ENCODE results near the gene CACFD1. TPM values are rescaled to one million over a fixed set of nuclear protein-coding genes. Genes with fewer than 3 reads are reported as not detected.

The CACFD1 gene
- total RNA-seq, 1 experiment from 2014 or later = 6.9 TPM

GRCh38 chr9:133457233-133457632 lies 2.5 kb upstream of the CACFD1 start:
- Histone ChIP-seq H4K20me1 (ENCODE audit: insufficient read depth) (no peaks in the 10 kb centered on the region), H3K79me2 (ENCODE audit: insufficient read depth, low read length) (no peaks in the 10 kb centered on the region), H3K9me2 (ENCODE audit: insufficient read depth) (no peaks in the 10 kb centered on the region), H3K27me3 (ENCODE audit: insufficient read depth, low read length) (no peaks in the 10 kb centered on the region), H3K36me3 (ENCODE audit: control insufficient read depth in 1 of 2, insufficient read depth in 2 of 2, low read length in 2 of 2) (no peaks in the 10 kb centered on the region), H2AFZ (ENCODE audit: low read depth, low read length, poor library complexity, severe bottlenecking) (no peak overlapping the region), H3K4me1 (ENCODE audit: control insufficient read depth in 1 of 2, insufficient read depth in 2 of 2, low read length in 2 of 2) (peaks cover 16 to 17% of the 10 kb centered on the region in 2 experiments), H3K27ac (ENCODE audit: low read depth, low read length) (no peak overlapping the region), H3K4me3 (replicated peaks in 1 of 2; ENCODE audit: low read depth in 1 of 2, low read length in 2 of 2) (no peak overlapping the region), H3K4me2 (ENCODE audit: low read length) (no peak overlapping the region), H3K9ac (ENCODE audit: low read length) (no peak overlapping the region), H3K9me3 (ENCODE audit: control insufficient read depth in 1 of 2, insufficient read depth in 1 of 2, low read depth in 1 of 2, low read length in 2 of 2) (no peaks in the 10 kb centered on the region)
- no peak for ATAC-seq
- CTCF ChIA-PET = no interaction called here
- no TSS peak for BruUV-seq (replicated peaks)
- no peak for DNase-seq (ENCODE audit: low read depth, low spot score)
- POLR2A ChIA-PET = no interaction called here
- RAD21 ChIA-PET (ENCODE audit: low non-redundant PET in 1 of 2, low total read pairs in 2 of 2, uncharacterized antibody in 2 of 2, unreplicated experiment in 2 of 2) = no interaction called here
- TF ChIP-seq, protein P1, sequence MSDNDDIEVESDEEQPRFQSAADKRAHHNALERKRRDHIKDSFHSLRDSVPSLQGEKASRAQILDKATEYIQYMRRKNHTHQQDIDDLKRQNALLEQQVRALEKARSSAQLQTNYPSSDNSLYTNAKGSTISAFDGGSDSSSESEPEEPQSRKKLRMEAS (IDR thresholded peaks at IDR 0.05) = no peak
- TF ChIP-seq ZFX (IDR thresholded peaks at IDR 0.05) = no peak
- TF ChIP-seq, protein P2, sequence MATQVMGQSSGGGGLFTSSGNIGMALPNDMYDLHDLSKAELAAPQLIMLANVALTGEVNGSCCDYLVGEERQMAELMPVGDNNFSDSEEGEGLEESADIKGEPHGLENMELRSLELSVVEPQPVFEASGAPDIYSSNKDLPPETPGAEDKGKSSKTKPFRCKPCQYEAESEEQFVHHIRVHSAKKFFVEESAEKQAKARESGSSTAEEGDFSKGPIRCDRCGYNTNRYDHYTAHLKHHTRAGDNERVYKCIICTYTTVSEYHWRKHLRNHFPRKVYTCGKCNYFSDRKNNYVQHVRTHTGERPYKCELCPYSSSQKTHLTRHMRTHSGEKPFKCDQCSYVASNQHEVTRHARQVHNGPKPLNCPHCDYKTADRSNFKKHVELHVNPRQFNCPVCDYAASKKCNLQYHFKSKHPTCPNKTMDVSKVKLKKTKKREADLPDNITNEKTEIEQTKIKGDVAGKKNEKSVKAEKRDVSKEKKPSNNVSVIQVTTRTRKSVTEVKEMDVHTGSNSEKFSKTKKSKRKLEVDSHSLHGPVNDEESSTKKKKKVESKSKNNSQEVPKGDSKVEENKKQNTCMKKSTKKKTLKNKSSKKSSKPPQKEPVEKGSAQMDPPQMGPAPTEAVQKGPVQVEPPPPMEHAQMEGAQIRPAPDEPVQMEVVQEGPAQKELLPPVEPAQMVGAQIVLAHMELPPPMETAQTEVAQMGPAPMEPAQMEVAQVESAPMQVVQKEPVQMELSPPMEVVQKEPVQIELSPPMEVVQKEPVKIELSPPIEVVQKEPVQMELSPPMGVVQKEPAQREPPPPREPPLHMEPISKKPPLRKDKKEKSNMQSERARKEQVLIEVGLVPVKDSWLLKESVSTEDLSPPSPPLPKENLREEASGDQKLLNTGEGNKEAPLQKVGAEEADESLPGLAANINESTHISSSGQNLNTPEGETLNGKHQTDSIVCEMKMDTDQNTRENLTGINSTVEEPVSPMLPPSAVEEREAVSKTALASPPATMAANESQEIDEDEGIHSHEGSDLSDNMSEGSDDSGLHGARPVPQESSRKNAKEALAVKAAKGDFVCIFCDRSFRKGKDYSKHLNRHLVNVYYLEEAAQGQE (IDR thresholded peaks at IDR 0.05; ENCODE audit: low read depth) = no peak
- TF ChIP-seq SIN3A (IDR thresholded peaks at IDR 0.05; ENCODE audit: low read depth) = no peak
- TF ChIP-seq EZH2 (IDR thresholded peaks at IDR 0.05) = no peak
- TF ChIP-seq EZH2phosphoT487 (IDR thresholded peaks at IDR 0.05; ENCODE audit: borderline replicate concordance) = no peak
- intact Hi-C loops (cut with micrococcal nuclease) = no loop called here

DNA sequence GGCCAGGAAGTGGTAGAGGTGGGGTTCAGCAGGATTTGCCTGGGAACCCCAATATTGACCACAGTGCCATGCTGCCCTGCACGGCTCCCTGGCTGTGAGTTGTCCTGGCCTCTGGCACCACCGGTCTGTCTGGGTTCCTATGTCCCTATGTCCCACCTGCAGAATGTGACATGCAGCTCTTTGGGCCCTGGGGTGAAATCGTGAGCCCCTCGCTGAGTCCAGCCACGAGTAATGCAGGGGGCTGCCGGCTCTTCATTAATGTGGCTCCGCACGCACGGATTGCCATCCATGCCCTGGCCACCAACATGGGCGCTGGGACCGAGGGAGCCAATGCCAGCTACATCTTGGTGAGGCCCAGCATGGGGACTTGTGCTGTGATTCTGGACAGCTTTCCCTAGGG lies 2.0 kb upstream of the CACFD1 start:
- Histone ChIP-seq H3K4me1 (ENCODE audit: control insufficient read depth in 1 of 2, insufficient read depth in 2 of 2, low read length in 2 of 2) (peaks cover 16 to 17% of the 10 kb centered on the region in 2 experiments), H3K27me3 (ENCODE audit: insufficient read depth, low read length) (no peaks in the 10 kb centered on the region), H3K27ac (ENCODE audit: low read depth, low read length) (no peak overlapping the region), H3K79me2 (ENCODE audit: insufficient read depth, low read length) (no peaks in the 10 kb centered on the region), H2AFZ (ENCODE audit: low read depth, low read length, poor library complexity, severe bottlenecking) (no peak overlapping the region), H4K20me1 (ENCODE audit: insufficient read depth) (no peaks in the 10 kb centered on the region), H3K4me2 (ENCODE audit: low read length) (no peak overlapping the region), H3K9me2 (ENCODE audit: insufficient read depth) (no peaks in the 10 kb centered on the region), H3K9me3 (ENCODE audit: control insufficient read depth in 1 of 2, insufficient read depth in 1 of 2, low read depth in 1 of 2, low read length in 2 of 2) (no peaks in the 10 kb centered on the region), H3K4me3 (replicated peaks in 1 of 2; ENCODE audit: low read depth in 1 of 2, low read length in 2 of 2) (no peak overlapping the region), H3K36me3 (ENCODE audit: control insufficient read depth in 1 of 2, insufficient read depth in 2 of 2, low read length in 2 of 2) (no peaks in the 10 kb centered on the region), H3K9ac (ENCODE audit: low read length) (no peak overlapping the region)
- TF ChIP-seq ZNF274 (IDR thresholded peaks at IDR 0.05; ENCODE audit: low read depth, low read length) = no peak
- TF ChIP-seq, protein P3, sequence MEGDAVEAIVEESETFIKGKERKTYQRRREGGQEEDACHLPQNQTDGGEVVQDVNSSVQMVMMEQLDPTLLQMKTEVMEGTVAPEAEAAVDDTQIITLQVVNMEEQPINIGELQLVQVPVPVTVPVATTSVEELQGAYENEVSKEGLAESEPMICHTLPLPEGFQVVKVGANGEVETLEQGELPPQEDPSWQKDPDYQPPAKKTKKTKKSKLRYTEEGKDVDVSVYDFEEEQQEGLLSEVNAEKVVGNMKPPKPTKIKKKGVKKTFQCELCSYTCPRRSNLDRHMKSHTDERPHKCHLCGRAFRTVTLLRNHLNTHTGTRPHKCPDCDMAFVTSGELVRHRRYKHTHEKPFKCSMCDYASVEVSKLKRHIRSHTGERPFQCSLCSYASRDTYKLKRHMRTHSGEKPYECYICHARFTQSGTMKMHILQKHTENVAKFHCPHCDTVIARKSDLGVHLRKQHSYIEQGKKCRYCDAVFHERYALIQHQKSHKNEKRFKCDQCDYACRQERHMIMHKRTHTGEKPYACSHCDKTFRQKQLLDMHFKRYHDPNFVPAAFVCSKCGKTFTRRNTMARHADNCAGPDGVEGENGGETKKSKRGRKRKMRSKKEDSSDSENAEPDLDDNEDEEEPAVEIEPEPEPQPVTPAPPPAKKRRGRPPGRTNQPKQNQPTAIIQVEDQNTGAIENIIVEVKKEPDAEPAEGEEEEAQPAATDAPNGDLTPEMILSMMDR (IDR thresholded peaks at IDR 0.05 in 2 of 3, conservative IDR thresholded peaks at IDR 0.05 in 1 of 3; ENCODE audit: borderline replicate concordance in 1 of 3, insufficient read depth in 1 of 3, low read depth in 2 of 3, low read length in 2 of 3) = no peak
- ChIA-PET CTCF (no interaction called here), POLR2A (no interaction called here), RAD21 (ENCODE audit: low non-redundant PET in 1 of 2, low total read pairs in 2 of 2, uncharacterized antibody in 2 of 2, unreplicated experiment in 2 of 2) (no interaction called here)
- BruUV-seq (replicated peaks) = no TSS peak
- no peak for DNase-seq (ENCODE audit: low read depth, low spot score)
- intact Hi-C loops (cut with micrococcal nuclease) = no loop called here
- no peak for ATAC-seq
